GM18502 (cell line): ENCODE data around the gene GPA33.

Source experiments
- ATAC-seq: cut with Tn5 transposase; IDR thresholded peaks from one replicate; pipeline ENCODE4 v1.9.1; 2021; ENCODE audit warnings: mild to moderate bottlenecking; ENCODE audit not compliant: unreplicated experiment, poor library complexity

GPA33 gene

GRCh38 chr1:167090314-167090942 lies at the start of gene GPA33:
TSS of gene GPA33 (minus strand) at chr1:167090377. CDS start at chr1:167090287, 90 bp downstream.
- peak; percentile 83 for ATAC-seq

GRCh38 chr1:167138703-167139102 lies 48.5 kb upstream of the GPA33 start:
- ATAC-seq: no peak

GRCh38 chr1:167137793-167138510 lies 47.8 kb upstream of the GPA33 start:
- no peak for ATAC-seq

GRCh38 chr1:167137332-167137781 lies 47.2 kb upstream of the GPA33 start:
- no peak for ATAC-seq

GRCh38 chr1:167136806-167137205 lies 46.6 kb upstream of the GPA33 start:
- ATAC-seq: no peak

GRCh38 chr1:167136191-167136614 lies 46.0 kb upstream of the GPA33 start:
- ATAC-seq: no peak

GRCh38 chr1:167135281-167135840 lies 45.2 kb upstream of the GPA33 start:
- ATAC-seq: no peak

GRCh38 chr1:167132301-167133010 lies 42.3 kb upstream of the GPA33 start:
- ATAC-seq: no peak

GRCh38 chr1:167130829-167131510 lies 40.8 kb upstream of the GPA33 start:
- no peak for ATAC-seq

- ATAC-seq: no peak
Measured at GRCh38 chr1:167128261-167129227, 38.4 kb upstream of the GPA33 start.

- ATAC-seq: no peak
Measured at GRCh38 chr1:167127661-167128060, 37.5 kb upstream of the GPA33 start.

- no peak for ATAC-seq
Measured at GRCh38 chr1:167127236-167127635, 37.1 kb upstream of the GPA33 start.

- no peak for ATAC-seq
Measured at GRCh38 chr1:167126811-167127210, 36.6 kb upstream of the GPA33 start.

GRCh38 chr1:167126317-167126716 lies 36.1 kb upstream of the GPA33 start:
- ATAC-seq: no peak

- ATAC-seq: no peak
Measured at GRCh38 chr1:167122568-167122967, 32.4 kb upstream of the GPA33 start.

- ATAC-seq: no peak
Measured at GRCh38 chr1:167122121-167122480, 31.9 kb upstream of the GPA33 start.

GRCh38 chr1:167121375-167122120 lies 31.4 kb upstream of the GPA33 start:
- ATAC-seq: no peak

- no peak for ATAC-seq
Measured at GRCh38 chr1:167120899-167121298, 30.7 kb upstream of the GPA33 start.

GRCh38 chr1:167119696-167120095 lies 29.5 kb upstream of the GPA33 start:
- ATAC-seq: no peak
